ENCODE measurements around the gene HSDL2. TPM values are rescaled to one million over a fixed set of nuclear protein-coding genes. Genes with fewer than 3 reads are reported as not detected.

Gene HSDL2
- polyA plus RNA-seq, 1 experiment, result 47.0 TPM

GRCh38 chr9:112434487-112434886 is 54.6 kb downstream of the HSDL2 start:
- TF ChIP-seq CTCF (IDR thresholded peaks at IDR 0.05; ENCODE audit: low read depth, low read length), result no peak
- H3K27ac ChIP-seq (ENCODE audit: low read depth, low read length), result no peak overlapping the region
- CTCF ChIA-PET, result interaction anchor here (3.2 kb wide), 1 partner anchor 9 kb away, joined by 14 read pairs; no protein-coding TSS in a partner anchor
- no peaks in the 10 kb centered on the region for H3K9me3 ChIP-seq (ENCODE audit: control insufficient read depth, insufficient read depth, low read length)
- no peak overlapping the region for H3K4me3 ChIP-seq (ENCODE audit: low read depth, low read length)
- DNase-seq (ENCODE audit: low read depth, low spot score), result no peak
- POLR2A ChIA-PET, result no interaction called here
- H3K27me3 ChIP-seq (ENCODE audit: control insufficient read depth, insufficient read depth, low read length), result no peaks in the 10 kb centered on the region

- CTCF ChIA-PET, result no interaction called here
Measured at GRCh38 chr9:112437406-112437805, 57.5 kb downstream of the HSDL2 start.

GRCh38 chr9:112439171-112439570 is 59.3 kb downstream of the HSDL2 start:
- ChIA-PET POLR2A (interaction anchor here (1.0 kb wide), 1 partner anchor 59 kb away, joined by 3 read pairs; the partner anchor contains the start of gene HSDL2), CTCF (interaction anchor here (1.0 kb wide), 1 partner anchor 464 kb away, joined by 3 read pairs; no protein-coding TSS in a partner anchor)
- H3K9me3 ChIP-seq (ENCODE audit: control insufficient read depth, insufficient read depth, low read length), result no peaks in the 10 kb centered on the region
- TF ChIP-seq CTCF (IDR thresholded peaks at IDR 0.05; ENCODE audit: low read depth, low read length), result no peak
- H3K27ac ChIP-seq (ENCODE audit: low read depth, low read length), result no peak overlapping the region
- H3K4me3 ChIP-seq (ENCODE audit: low read depth, low read length), result no peak overlapping the region
- no peak for DNase-seq (ENCODE audit: low read depth, low spot score)
- no peaks in the 10 kb centered on the region for H3K27me3 ChIP-seq (ENCODE audit: control insufficient read depth, insufficient read depth, low read length)

More at GRCh38 chr9:112437406-112437805, 57.5 kb downstream of the HSDL2 start:
- no peak for DNase-seq (ENCODE audit: low read depth, low spot score)
- POLR2A ChIA-PET, result no interaction called here
- TF ChIP-seq CTCF (IDR thresholded peaks at IDR 0.05; ENCODE audit: low read depth, low read length), result no peak
- no peak overlapping the region for H3K27ac ChIP-seq (ENCODE audit: low read depth, low read length)
- no peak overlapping the region for H3K4me3 ChIP-seq (ENCODE audit: low read depth, low read length)
- no peaks in the 10 kb centered on the region for H3K9me3 ChIP-seq (ENCODE audit: control insufficient read depth, insufficient read depth, low read length)
- no peaks in the 10 kb centered on the region for H3K27me3 ChIP-seq (ENCODE audit: control insufficient read depth, insufficient read depth, low read length)

GRCh38 chr9:112439825-112440224 is 59.9 kb downstream of the HSDL2 start:
- Histone ChIP-seq H3K9me3 (ENCODE audit: control insufficient read depth, insufficient read depth, low read length) (no peaks in the 10 kb centered on the region), H3K27ac (ENCODE audit: low read depth, low read length) (no peak overlapping the region), H3K27me3 (ENCODE audit: control insufficient read depth, insufficient read depth, low read length) (no peaks in the 10 kb centered on the region), H3K4me3 (ENCODE audit: low read depth, low read length) (no peak overlapping the region)
- CTCF ChIA-PET, result interaction anchor here (1.0 kb wide), 1 partner anchor 463 kb away, joined by 3 read pairs; no protein-coding TSS in a partner anchor
- no peak for TF ChIP-seq CTCF (IDR thresholded peaks at IDR 0.05; ENCODE audit: low read depth, low read length)
- POLR2A ChIA-PET, result interaction anchor here (1.0 kb wide), 1 partner anchor 60 kb away, joined by 3 read pairs; the partner anchor contains the start of gene HSDL2
- DNase-seq (ENCODE audit: low read depth, low spot score), result no peak

GRCh38 chr9:112443200-112443599 is 63.3 kb downstream of the HSDL2 start:
- no peaks in the 10 kb centered on the region for H3K9me3 ChIP-seq (ENCODE audit: control insufficient read depth, insufficient read depth, low read length)
- CTCF ChIA-PET, result interaction anchor here (0.7 to 2.2 kb wide), 7 partner anchors 10 to 459 kb away, joined by 3 to 14 read pairs (median 4); no protein-coding TSS in a partner anchor
- H3K4me3 ChIP-seq (ENCODE audit: low read depth, low read length), result no peak overlapping the region
- H3K27me3 ChIP-seq (ENCODE audit: control insufficient read depth, insufficient read depth, low read length), result no peaks in the 10 kb centered on the region
- no peak for DNase-seq (ENCODE audit: low read depth, low spot score)
- no peak overlapping the region for H3K27ac ChIP-seq (ENCODE audit: low read depth, low read length)
- POLR2A ChIA-PET, result interaction anchor here (0.9 kb wide), 1 partner anchor 27 kb away, joined by 3 read pairs; no protein-coding TSS in a partner anchor
- peak; percentile 57 for TF ChIP-seq CTCF (IDR thresholded peaks at IDR 0.05; ENCODE audit: low read depth, low read length)

Measured in AG04450 (cell line).